Naive thymus-derived CD4-positive, alpha-beta T cell (primary cell): ENCODE measurements around the gene MYRF. TPM values are rescaled to one million over a fixed set of nuclear protein-coding genes. Genes with fewer than 3 reads are reported as not detected.

ENCODE experiments used
- ATAC-seq: fragments of 150-1000 bp; cut with Tn5 transposase; 2 replicates; pipeline ENCODE4 v1.10.0; 2021; ENCODE audit warnings: mild to moderate bottlenecking, moderate library complexity
- CTCF ChIA-PET: fragments of 350-600 bp; sonication (Branson Sonifier 250); formaldehyde crosslinking; loops from one replicate; lab custom pipeline; 2021; ENCODE audit warnings: antibody characterized with exemption; lab: Charles Lee
- POLR2A ChIA-PET: fragments of 350-600 bp; sonication (Branson Sonifier 250); formaldehyde crosslinking; loops from one replicate; lab custom pipeline; 2021; ENCODE audit warnings: antibody characterized with exemption, inconsistent platforms; lab: Charles Lee
- DNase-seq, 9 donors: peaks; one replicate each; pipeline versions ENCODE4 v3.0.0 to v3.0.0-alpha.2; 2020 to 2022; ENCODE audit warnings: mixed read lengths in 1 of 9
- H3K27ac ChIP-seq: one replicate; pipeline ENCODE4 v1.7.0; 2013; ENCODE audit warnings: mild to moderate bottlenecking, low read depth, low read length, moderate library complexity
- H3K27me3 ChIP-seq, 2 donors: one replicate each; pipeline ENCODE4 v1.7.0; 2013; ENCODE audit warnings: low read length in 2 of 2, mild to moderate bottlenecking in 2 of 2, moderate library complexity in 2 of 2; ENCODE audit not compliant: control insufficient read depth in 2 of 2, insufficient read depth in 2 of 2
- H3K36me3 ChIP-seq, 3 experiments: 1 replicate in 2 of 3; 2 replicates in 1 of 3; pipeline ENCODE4 v1.7.0; 2013; ENCODE audit warnings: low read length in 3 of 3, mild to moderate bottlenecking in 3 of 3, moderate library complexity in 1 of 3; ENCODE audit not compliant: insufficient read depth in 3 of 3, control insufficient read depth in 2 of 3
- H3K4me1 ChIP-seq, 2 donors: one replicate each; pipeline ENCODE4 v1.7.0; 2013; ENCODE audit warnings: low read length in 2 of 2, mild to moderate bottlenecking in 2 of 2, moderate library complexity in 1 of 2; ENCODE audit not compliant: control insufficient read depth in 2 of 2, insufficient read depth in 2 of 2
- H3K4me3 ChIP-seq: 2 replicates; pipeline ENCODE4 v1.7.0; 2013; ENCODE audit warnings: mild to moderate bottlenecking, low read length
- H3K9me3 ChIP-seq, 3 experiments: 1 replicate in 2 of 3; 2 replicates in 1 of 3; pipeline ENCODE4 v1.7.0; 2013; ENCODE audit warnings: low read length in 3 of 3; ENCODE audit not compliant: control insufficient read depth in 2 of 3
- H3K27ac Mint-ChIP-seq, 9 donors: one replicate each; pipeline ENCODE4 v1.8.0; 2020 to 2022; ENCODE audit warnings: mixed read lengths in 9 of 9, mild to moderate bottlenecking in 8 of 9, moderate library complexity in 5 of 9, inconsistent platforms in 2 of 9
- H3K27me3 Mint-ChIP-seq, 5 donors: one replicate each; pipeline ENCODE4 v1.8.0; 2021 to 2022; ENCODE audit warnings: mixed read lengths in 5 of 5, mild to moderate bottlenecking in 1 of 5
- H3K36me3 Mint-ChIP-seq, 5 donors: one replicate each; pipeline ENCODE4 v1.8.0; 2020 to 2022; ENCODE audit warnings: mixed read lengths in 5 of 5, mild to moderate bottlenecking in 3 of 5, inconsistent platforms in 1 of 5
- H3K4me1 Mint-ChIP-seq, 7 donors: one replicate each; pipeline ENCODE4 v1.8.0; 2020 to 2022; ENCODE audit warnings: mixed read lengths in 7 of 7, mild to moderate bottlenecking in 3 of 7, inconsistent platforms in 1 of 7
- H3K4me3 Mint-ChIP-seq, 10 donors: one replicate each; pipeline ENCODE4 v1.8.0; 2020 to 2022; ENCODE audit warnings: mild to moderate bottlenecking in 10 of 10, mixed read lengths in 10 of 10, moderate library complexity in 6 of 10, inconsistent platforms in 2 of 10
- H3K9me3 Mint-ChIP-seq, 11 donors: one replicate each; pipeline ENCODE4 v1.8.0; 2020 to 2022; ENCODE audit warnings: mixed read lengths in 11 of 11, mild to moderate bottlenecking in 4 of 11, inconsistent platforms in 1 of 11, moderate library complexity in 1 of 11
- intact Hi-C, 2 donors: fragments of 100-400 bp; cut with micrococcal nuclease; formaldehyde crosslinking; loops; one replicate each; pipeline ENCODE4 v1.15.1; 2023
- polyA plus RNA-seq, 2 donors: library from polyadenylated mRNA; unstranded; fragments of 300-500 nt; fragmentation: Illumina TruSeq; gene quantifications; one replicate each; pipeline ENCODE4 v1.2.3, GENCODE V29; 2021
- total RNA-seq, 6 experiments: library from RNA in 5 of 6; stranded (reverse) in 5 of 6; gene quantifications; 1 replicate in 5 of 6; 2 replicates in 1 of 6; pipeline ENCODE4 v1.2.3 and lab custom pipeline; 2021 to 2026

Gene MYRF
- total and polyA plus RNA-seq, 7 experiments from 2014 or later = 0.19 to 1.5 (median 0.36) TPM; not detected in 1

- ChIA-PET POLR2A (no interaction called here), CTCF (interaction anchor here (1.3 kb wide), 1 partner anchor 272 kb away, joined by 3 read pairs; no protein-coding TSS in a partner anchor)
- Mint-ChIP-seq H3K4me1 (peaks cover 6 to 18% (median 11%) of the 10 kb centered on the region in 7 donors), H3K9me3 (peaks cover 0 to 1% (median 0%) of the 10 kb centered on the region in 11 donors), H3K4me3 (peak overlapping the region; percentile 38 to 81 (median 74)), H3K27me3 (peaks cover 18 to 35% (median 27%) of the 10 kb centered on the region in 5 donors), H3K27ac (peak overlapping the region in 1 of 9 donors; percentile 38), H3K36me3 (peaks cover 0 to 3% (median 0%) of the 10 kb centered on the region in 5 donors)
- Histone ChIP-seq H3K4me3 (no peak overlapping the region), H3K27ac (no peak overlapping the region), H3K27me3 (peaks cover 0 to 6% of the 10 kb centered on the region in 2 donors), H3K36me3 (no peaks in the 10 kb centered on the region), H3K4me1 (no peaks in the 10 kb centered on the region), H3K9me3 (no peaks in the 10 kb centered on the region)
- DNase-seq (no peak), ATAC-seq (no peak)
- intact Hi-C loops = loop anchor here (2.0 kb wide), 2 partner anchors 24 to 356 kb away; no protein-coding TSS in a partner anchor
These were observed 587 bp downstream of the MYRF start for GRCh38 chr11:61752925-61753521.

GRCh38 chr11:61753672-61754071 is 1.2 kb downstream of the MYRF start:
- Mint-ChIP-seq H3K36me3 (peaks cover 0 to 3% (median 0%) of the 10 kb centered on the region in 5 donors), H3K4me1 (peaks cover 6 to 18% (median 11%) of the 10 kb centered on the region in 7 donors), H3K27me3 (peaks cover 18 to 35% (median 24%) of the 10 kb centered on the region in 5 donors), H3K4me3 (peak overlapping the region; percentile 52 to 81 (median 74)), H3K9me3 (peaks cover 0 to 1% (median 0%) of the 10 kb centered on the region in 11 donors), H3K27ac (peak overlapping the region in 1 of 9 donors; percentile 38)
- peaks cover 0 to 6% of the 10 kb centered on the region in 2 donors for H3K27me3 ChIP-seq
- H3K9me3 ChIP-seq = no peaks in the 10 kb centered on the region
- H3K4me3 ChIP-seq = no peak overlapping the region
- intact Hi-C loops = loop anchor here (2.0 kb wide), 2 partner anchors 23 to 355 kb away; no protein-coding TSS in a partner anchor
- H3K4me1 ChIP-seq = no peaks in the 10 kb centered on the region
- H3K27ac ChIP-seq = no peak overlapping the region
- no peaks in the 10 kb centered on the region for H3K36me3 ChIP-seq
- CTCF ChIA-PET = interaction anchor here (1.3 kb wide), 1 partner anchor 272 kb away, joined by 3 read pairs; no protein-coding TSS in a partner anchor
- no peak for DNase-seq
- no peak for ATAC-seq
- POLR2A ChIA-PET = no interaction called here

- Histone ChIP-seq H3K4me1 (no peaks in the 10 kb centered on the region), H3K27ac (no peak overlapping the region), H3K36me3 (no peaks in the 10 kb centered on the region), H3K4me3 (no peak overlapping the region), H3K27me3 (peaks cover 0 to 6% of the 10 kb centered on the region in 2 donors), H3K9me3 (no peaks in the 10 kb centered on the region)
- Mint-ChIP-seq H3K4me1 (peaks cover 6 to 18% (median 11%) of the 10 kb centered on the region in 7 donors), H3K9me3 (no peaks in the 10 kb centered on the region), H3K27me3 (peaks cover 12 to 29% (median 15%) of the 10 kb centered on the region in 5 donors), H3K36me3 (no peaks in the 10 kb centered on the region), H3K27ac (no peak overlapping the region), H3K4me3 (no peak overlapping the region)
- DNase-seq (no peak), ATAC-seq (no peak)
- POLR2A ChIA-PET = no interaction called here
- intact Hi-C loops = no loop called here
- CTCF ChIA-PET = no interaction called here
These were observed 2.4 kb downstream of the MYRF start for GRCh38 chr11:61754534-61755482.

- H3K36me3 Mint-ChIP-seq = no peaks in the 10 kb centered on the region
- no peak overlapping the region for H3K27ac ChIP-seq
- H3K9me3 Mint-ChIP-seq = no peaks in the 10 kb centered on the region
- no peak overlapping the region for H3K4me3 ChIP-seq
- CTCF ChIA-PET = no interaction called here
- intact Hi-C loops = no loop called here
- no peaks in the 10 kb centered on the region for H3K9me3 ChIP-seq
- H3K4me1 Mint-ChIP-seq = peaks cover 2 to 16% (median 11%) of the 10 kb centered on the region in 7 donors
- no peak for DNase-seq
- H3K36me3 ChIP-seq = no peaks in the 10 kb centered on the region
- no peak overlapping the region for H3K4me3 Mint-ChIP-seq
- H3K27me3 Mint-ChIP-seq = peaks cover 4 to 23% (median 10%) of the 10 kb centered on the region in 5 donors
- peaks cover 0 to 6% of the 10 kb centered on the region in 2 donors for H3K27me3 ChIP-seq
- H3K27ac Mint-ChIP-seq = no peak overlapping the region
- H3K4me1 ChIP-seq = no peaks in the 10 kb centered on the region
- POLR2A ChIA-PET = no interaction called here
- no peak for ATAC-seq
These were observed 3.7 kb downstream of the MYRF start for GRCh38 chr11:61756147-61756451.

- H3K36me3 ChIP-seq = no peaks in the 10 kb centered on the region
- CTCF ChIA-PET = no interaction called here
- no peak overlapping the region for H3K4me3 Mint-ChIP-seq
These were observed 4.2 kb downstream of the MYRF start for GRCh38 chr11:61756452-61757212.

GRCh38 chr11:61757213-61757862 is 4.9 kb downstream of the MYRF start:
- DNase-seq = no peak
- no peaks in the 10 kb centered on the region for H3K36me3 ChIP-seq
- ATAC-seq = no peak
- ChIA-PET POLR2A (no interaction called here), CTCF (no interaction called here)
- no peak overlapping the region for H3K4me3 ChIP-seq
- H3K36me3 Mint-ChIP-seq = no peaks in the 10 kb centered on the region
- intact Hi-C loops = no loop called here
- H3K27me3 Mint-ChIP-seq = peaks cover 0 to 13% (median 11%) of the 10 kb centered on the region in 5 donors
- H3K4me3 Mint-ChIP-seq = no peak overlapping the region
- H3K27me3 ChIP-seq = peaks cover 0 to 3% of the 10 kb centered on the region in 2 donors
- H3K4me1 Mint-ChIP-seq = peaks cover 0 to 12% (median 6%) of the 10 kb centered on the region in 7 donors
- H3K9me3 ChIP-seq = no peaks in the 10 kb centered on the region
- no peaks in the 10 kb centered on the region for H3K4me1 ChIP-seq
- H3K27ac ChIP-seq = no peak overlapping the region
- no peaks in the 10 kb centered on the region for H3K9me3 Mint-ChIP-seq
- peak overlapping the region in 1 of 9 donors; percentile 9 for H3K27ac Mint-ChIP-seq

More at GRCh38 chr11:61756452-61757212, 4.2 kb downstream of the MYRF start:
- intact Hi-C loops = no loop called here
- DNase-seq (no peak), ATAC-seq (peak; percentile 42)
- Mint-ChIP-seq H3K36me3 (no peaks in the 10 kb centered on the region), H3K27me3 (peaks cover 0 to 18% (median 8%) of the 10 kb centered on the region in 5 donors), H3K27ac (peak overlapping the region in 2 of 9 donors; percentile 9 to 18), H3K9me3 (no peaks in the 10 kb centered on the region), H3K4me1 (peaks cover 0 to 13% (median 10%) of the 10 kb centered on the region in 7 donors)
- POLR2A ChIA-PET = no interaction called here
- Histone ChIP-seq H3K9me3 (no peaks in the 10 kb centered on the region), H3K27me3 (peaks cover 0 to 6% of the 10 kb centered on the region in 2 donors), H3K4me3 (no peak overlapping the region), H3K4me1 (no peaks in the 10 kb centered on the region), H3K27ac (no peak overlapping the region)
